GM23338 (cell line): ENCODE measurements around the gene LOXL4. TPM values are rescaled to one million over a fixed set of nuclear protein-coding genes. Genes with fewer than 3 reads are reported as not detected.

Experiments used
- ATAC-seq: fragments of 200-7000 bp; cut with Tn5 transposase; 3 replicates; pipeline ENCODE4 v1.9.1; 2020
- DNase-seq: peaks from one replicate; pipeline ENCODE4 v3.0.0-alpha.2; 2015; ENCODE audit warnings: low spot score
- H2AFZ ChIP-seq: fragments of 200-600 bp; sonication (generic); 2 replicates; pipeline ENCODE4 v1.8.0; 2016; ENCODE audit warnings: antibody characterized with exemption, mild to moderate bottlenecking, moderate library complexity
- H3F3A ChIP-seq: fragments of 200-600 bp; sonication (generic); replicated peaks from 2 replicates; pipeline ENCODE4 v1.8.0; 2017; ENCODE audit warnings: antibody characterized with exemption, mixed run types, low read depth
- H3K27ac ChIP-seq: fragments of 200-600 bp; sonication (generic); 2 replicates; pipeline ENCODE4 v1.6.1; 2016; ENCODE audit warnings: low read depth
- H3K27me3 ChIP-seq: fragments of 200-600 bp; sonication (generic); 2 replicates; pipeline ENCODE4 v1.8.0; 2016; ENCODE audit warnings: mild to moderate bottlenecking, mixed run types, moderate library complexity; ENCODE audit not compliant: insufficient read depth
- H3K36me3 ChIP-seq: fragments of 200-600 bp; sonication (generic); 2 replicates; pipeline ENCODE4 v1.8.0; 2016; ENCODE audit warnings: mild to moderate bottlenecking; ENCODE audit not compliant: insufficient read depth
- H3K4me1 ChIP-seq: fragments of 200-600 bp; sonication (generic); 2 replicates; pipeline ENCODE4 v1.8.0; 2016; ENCODE audit warnings: mild to moderate bottlenecking, moderate library complexity; ENCODE audit not compliant: insufficient read depth
- H3K4me2 ChIP-seq: fragments of 200-600 bp; sonication (generic); 2 replicates; pipeline ENCODE4 v1.7.1; 2017; ENCODE audit warnings: mixed run types
- H3K4me3 ChIP-seq: fragments of 200-600 bp; sonication (generic); 2 replicates; pipeline ENCODE4 v1.6.1; 2016; ENCODE audit warnings: mixed run types
- H3K79me2 ChIP-seq: fragments of 200-600 bp; sonication (generic); replicated peaks from 2 replicates; pipeline ENCODE4 v1.8.0; 2017; ENCODE audit warnings: mild to moderate bottlenecking; ENCODE audit not compliant: insufficient read depth
- H3K9me2 ChIP-seq: fragments of 200-600 bp; sonication (generic); 2 replicates; pipeline ENCODE4 v1.8.0; 2017; ENCODE audit not compliant: insufficient read depth
- H4K20me1 ChIP-seq: fragments of 200-600 bp; sonication (generic); replicated peaks from 2 replicates; pipeline ENCODE4 v1.8.0; 2017; ENCODE audit warnings: mild to moderate bottlenecking; ENCODE audit not compliant: insufficient read depth
- H3K27ac Mint-ChIP-seq: 2 replicates; pipeline ENCODE4 v1.8.0; 2020; ENCODE audit warnings: inconsistent platforms, mild to moderate bottlenecking, moderate library complexity, mixed read lengths
- H3K27me3 Mint-ChIP-seq: 3 replicates; pipeline ENCODE4 v1.8.0; 2022; ENCODE audit warnings: low read depth, mild to moderate bottlenecking, moderate library complexity, mixed read lengths, inconsistent platforms; ENCODE audit not compliant: insufficient read depth, poor library complexity
- H3K36me3 Mint-ChIP-seq: 3 replicates; pipeline ENCODE4 v1.8.0; 2021; ENCODE audit warnings: low read depth, mild to moderate bottlenecking, inconsistent platforms, moderate library complexity, mixed read lengths
- H3K4me1 Mint-ChIP-seq: 3 replicates; pipeline ENCODE4 v1.8.0; 2020; ENCODE audit warnings: mild to moderate bottlenecking, inconsistent platforms, mixed read lengths
- H3K4me3 Mint-ChIP-seq: 3 replicates; pipeline ENCODE4 v1.8.0; 2021; ENCODE audit warnings: moderate library complexity, mild to moderate bottlenecking, inconsistent platforms, mixed read lengths
- H3K9me3 Mint-ChIP-seq: 3 replicates; pipeline ENCODE4 v1.8.0; 2020; ENCODE audit warnings: moderate library complexity, mild to moderate bottlenecking, inconsistent platforms, mixed read lengths
- CREB1 ChIP-seq: fragments of 250-450 bp; sonication (Bioruptor Pico); IDR thresholded peaks from 2 replicates; pipeline ENCODE4 v1.5.0; 2020; ENCODE audit warnings: low read depth, mild to moderate bottlenecking, moderate library complexity
- EZH2 ChIP-seq: fragments of 200-600 bp; sonication (generic); IDR thresholded peaks from one replicate; pipeline ENCODE4 v1.8.0; 2017; ENCODE audit warnings: antibody characterized with exemption, mild to moderate bottlenecking, low read depth; ENCODE audit not compliant: unreplicated experiment
- EZH2phosphoT487 ChIP-seq: fragments of 200-600 bp; sonication (generic); IDR thresholded peaks from one replicate; pipeline ENCODE4 v1.8.1; 2018; ENCODE audit warnings: antibody characterized with exemption; ENCODE audit not compliant: unreplicated experiment
- JUNB ChIP-seq: IDR thresholded peaks from one replicate; pipeline ENCODE4 v1.6.1; 2016; ENCODE audit warnings: antibody characterized with exemption; ENCODE audit not compliant: unreplicated experiment
- NANOG ChIP-seq: IDR thresholded peaks from 2 replicates; pipeline ENCODE4 v1.6.1; 2016; ENCODE audit warnings: antibody characterized with exemption, borderline replicate concordance
- POLR2AphosphoS5 ChIP-seq: IDR thresholded peaks from 2 replicates; pipeline ENCODE4 v1.6.1; 2016; ENCODE audit warnings: antibody characterized with exemption, low read depth
- STAT1 ChIP-seq: IDR thresholded peaks from one replicate; pipeline ENCODE4 v1.6.1; 2016; ENCODE audit warnings: antibody characterized with exemption; ENCODE audit not compliant: unreplicated experiment
- ZNF114 ChIP-seq: fragments of 250-450 bp; sonication (Bioruptor Pico); IDR thresholded peaks from 2 replicates; pipeline ENCODE4 v1.5.0; 2020; ENCODE audit warnings: mild to moderate bottlenecking, moderate library complexity
- ZNF331 ChIP-seq: fragments of 250-450 bp; sonication (Bioruptor Pico); IDR thresholded peaks from 2 replicates; pipeline ENCODE4 v1.5.0; 2020; ENCODE audit warnings: low read depth, mild to moderate bottlenecking, moderate library complexity
- ZNF462 ChIP-seq: fragments of 250-450 bp; sonication (Bioruptor Pico); IDR thresholded peaks from 2 replicates; pipeline ENCODE4 v1.5.0; 2020; ENCODE audit warnings: mild to moderate bottlenecking, moderate library complexity
- polyA plus RNA-seq: library from polyadenylated mRNA; unstranded; fragments of >200 nt; fragmentation: Nextera tagmentation; extraction: Ambion mirVana; gene quantifications from 2 replicates; pipeline ENCODE4 v1.2.1, GENCODE V29; 2016
- total RNA-seq: library from RNA; depleted of rRNA; stranded (reverse); fragments of >200 nt; shearing (Covaris generic); gene quantifications from 2 replicates; pipeline ENCODE4 v1.2.3, GENCODE V29; 2014
- TF ChIP-seq, protein P1 (sequence below): IDR thresholded peaks from 2 replicates; pipeline ENCODE4 v1.6.1; 2016; ENCODE audit warnings: antibody characterized with exemption
- TF ChIP-seq, protein P2 (sequence below): IDR thresholded peaks from one replicate; pipeline ENCODE4 v1.6.1; 2018; ENCODE audit warnings: antibody characterized with exemption; ENCODE audit not compliant: unreplicated experiment
- TF ChIP-seq, protein P3 (sequence below), 2 experiments: fragments of 200-600 bp in 1 of 2; sonication (generic) in 1 of 2; conservative IDR thresholded peaks; 2 replicates each; pipeline versions ENCODE4 v1.5.1 to v1.6.1; 2016 to 2017; ENCODE audit warnings: antibody characterized with exemption in 2 of 2, low read depth in 2 of 2, mild to moderate bottlenecking in 2 of 2, moderate library complexity in 1 of 2

The LOXL4 gene
- total and polyA plus RNA-seq, 2 experiments from 2014 or later = 0.21 to 0.38 TPM

- H3K27me3 Mint-ChIP-seq = peaks cover 12% of the 10 kb centered on the region
- peaks cover 14% of the 10 kb centered on the region for H3K4me1 Mint-ChIP-seq
- peaks cover 7% of the 10 kb centered on the region for H3K4me1 ChIP-seq
- no peak overlapping the region for H3K27ac ChIP-seq
- no peak overlapping the region for H3K27ac Mint-ChIP-seq
- no peaks in the 10 kb centered on the region for H3K36me3 ChIP-seq
- no peaks in the 10 kb centered on the region for H3K9me2 ChIP-seq
- no peak for TF ChIP-seq EZH2phosphoT487
- no peak for TF ChIP-seq CREB1 (CRISPR knock-in tag)
- no peak for TF ChIP-seq NANOG
- TF ChIP-seq, protein P1, sequence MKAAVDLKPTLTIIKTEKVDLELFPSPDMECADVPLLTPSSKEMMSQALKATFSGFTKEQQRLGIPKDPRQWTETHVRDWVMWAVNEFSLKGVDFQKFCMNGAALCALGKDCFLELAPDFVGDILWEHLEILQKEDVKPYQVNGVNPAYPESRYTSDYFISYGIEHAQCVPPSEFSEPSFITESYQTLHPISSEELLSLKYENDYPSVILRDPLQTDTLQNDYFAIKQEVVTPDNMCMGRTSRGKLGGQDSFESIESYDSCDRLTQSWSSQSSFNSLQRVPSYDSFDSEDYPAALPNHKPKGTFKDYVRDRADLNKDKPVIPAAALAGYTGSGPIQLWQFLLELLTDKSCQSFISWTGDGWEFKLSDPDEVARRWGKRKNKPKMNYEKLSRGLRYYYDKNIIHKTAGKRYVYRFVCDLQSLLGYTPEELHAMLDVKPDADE = no peak
- TF ChIP-seq STAT1 = no peak
- no peak for TF ChIP-seq EZH2
- no peak for TF ChIP-seq ZNF114 (CRISPR knock-in tag)
- no peak for TF ChIP-seq JUNB
- no peak for TF ChIP-seq ZNF331 (CRISPR knock-in tag)
- TF ChIP-seq, protein P2, sequence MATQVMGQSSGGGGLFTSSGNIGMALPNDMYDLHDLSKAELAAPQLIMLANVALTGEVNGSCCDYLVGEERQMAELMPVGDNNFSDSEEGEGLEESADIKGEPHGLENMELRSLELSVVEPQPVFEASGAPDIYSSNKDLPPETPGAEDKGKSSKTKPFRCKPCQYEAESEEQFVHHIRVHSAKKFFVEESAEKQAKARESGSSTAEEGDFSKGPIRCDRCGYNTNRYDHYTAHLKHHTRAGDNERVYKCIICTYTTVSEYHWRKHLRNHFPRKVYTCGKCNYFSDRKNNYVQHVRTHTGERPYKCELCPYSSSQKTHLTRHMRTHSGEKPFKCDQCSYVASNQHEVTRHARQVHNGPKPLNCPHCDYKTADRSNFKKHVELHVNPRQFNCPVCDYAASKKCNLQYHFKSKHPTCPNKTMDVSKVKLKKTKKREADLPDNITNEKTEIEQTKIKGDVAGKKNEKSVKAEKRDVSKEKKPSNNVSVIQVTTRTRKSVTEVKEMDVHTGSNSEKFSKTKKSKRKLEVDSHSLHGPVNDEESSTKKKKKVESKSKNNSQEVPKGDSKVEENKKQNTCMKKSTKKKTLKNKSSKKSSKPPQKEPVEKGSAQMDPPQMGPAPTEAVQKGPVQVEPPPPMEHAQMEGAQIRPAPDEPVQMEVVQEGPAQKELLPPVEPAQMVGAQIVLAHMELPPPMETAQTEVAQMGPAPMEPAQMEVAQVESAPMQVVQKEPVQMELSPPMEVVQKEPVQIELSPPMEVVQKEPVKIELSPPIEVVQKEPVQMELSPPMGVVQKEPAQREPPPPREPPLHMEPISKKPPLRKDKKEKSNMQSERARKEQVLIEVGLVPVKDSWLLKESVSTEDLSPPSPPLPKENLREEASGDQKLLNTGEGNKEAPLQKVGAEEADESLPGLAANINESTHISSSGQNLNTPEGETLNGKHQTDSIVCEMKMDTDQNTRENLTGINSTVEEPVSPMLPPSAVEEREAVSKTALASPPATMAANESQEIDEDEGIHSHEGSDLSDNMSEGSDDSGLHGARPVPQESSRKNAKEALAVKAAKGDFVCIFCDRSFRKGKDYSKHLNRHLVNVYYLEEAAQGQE = no peak
- no peak for TF ChIP-seq POLR2AphosphoS5
- no peak for TF ChIP-seq ZNF462
- TF ChIP-seq, protein P3, sequence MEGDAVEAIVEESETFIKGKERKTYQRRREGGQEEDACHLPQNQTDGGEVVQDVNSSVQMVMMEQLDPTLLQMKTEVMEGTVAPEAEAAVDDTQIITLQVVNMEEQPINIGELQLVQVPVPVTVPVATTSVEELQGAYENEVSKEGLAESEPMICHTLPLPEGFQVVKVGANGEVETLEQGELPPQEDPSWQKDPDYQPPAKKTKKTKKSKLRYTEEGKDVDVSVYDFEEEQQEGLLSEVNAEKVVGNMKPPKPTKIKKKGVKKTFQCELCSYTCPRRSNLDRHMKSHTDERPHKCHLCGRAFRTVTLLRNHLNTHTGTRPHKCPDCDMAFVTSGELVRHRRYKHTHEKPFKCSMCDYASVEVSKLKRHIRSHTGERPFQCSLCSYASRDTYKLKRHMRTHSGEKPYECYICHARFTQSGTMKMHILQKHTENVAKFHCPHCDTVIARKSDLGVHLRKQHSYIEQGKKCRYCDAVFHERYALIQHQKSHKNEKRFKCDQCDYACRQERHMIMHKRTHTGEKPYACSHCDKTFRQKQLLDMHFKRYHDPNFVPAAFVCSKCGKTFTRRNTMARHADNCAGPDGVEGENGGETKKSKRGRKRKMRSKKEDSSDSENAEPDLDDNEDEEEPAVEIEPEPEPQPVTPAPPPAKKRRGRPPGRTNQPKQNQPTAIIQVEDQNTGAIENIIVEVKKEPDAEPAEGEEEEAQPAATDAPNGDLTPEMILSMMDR (conservative IDR thresholded peaks at IDR 0.05; ENCODE audit: low read depth in 2 of 2) = no peak
- H3K36me3 Mint-ChIP-seq = no peaks in the 10 kb centered on the region
- H3K4me2 ChIP-seq = no peak overlapping the region
- H4K20me1 ChIP-seq = no peaks in the 10 kb centered on the region
- no peaks in the 10 kb centered on the region for H3K79me2 ChIP-seq
- no peak overlapping the region for H3K4me3 ChIP-seq
- no peak overlapping the region for H2AFZ ChIP-seq
- ATAC-seq (no peak), DNase-seq (no peak)
- no peak overlapping the region for H3K4me3 Mint-ChIP-seq
- H3F3A ChIP-seq = no peaks in the 10 kb centered on the region
- H3K9me3 Mint-ChIP-seq = no peaks in the 10 kb centered on the region; the same call in 2 of the 3 replicates
- no peaks in the 10 kb centered on the region for H3K27me3 ChIP-seq
These were observed 32.7 kb upstream of the LOXL4 start for GRCh38 chr10:98300526-98301229.
